Astrocyte of the spinal cord (primary cell): ENCODE data around the gene C16orf96.

ENCODE experiments used
- DNase-seq: peaks from one replicate; pipeline ENCODE4 v3.0.0; 2011; ENCODE audit warnings: low read depth, low spot score
- H3K4me3 ChIP-seq: 2 replicates; pipeline ENCODE4 v1.5.1; 2011; ENCODE audit warnings: low read depth, mild to moderate bottlenecking, low read length, moderate library complexity
- in situ Hi-C: cut with HindIII; loops from 2 replicates; pipeline ENCODE4 v1.10.0; 2017; ENCODE audit warnings: low sequenced_read_pairs
- TF ChIP-seq, protein P1 (sequence below): IDR thresholded peaks from 2 replicates; pipeline ENCODE4 v1.5.1; 2012; ENCODE audit warnings: low read depth, mild to moderate bottlenecking, low read length, inconsistent platforms

Gene C16orf96

DNA sequence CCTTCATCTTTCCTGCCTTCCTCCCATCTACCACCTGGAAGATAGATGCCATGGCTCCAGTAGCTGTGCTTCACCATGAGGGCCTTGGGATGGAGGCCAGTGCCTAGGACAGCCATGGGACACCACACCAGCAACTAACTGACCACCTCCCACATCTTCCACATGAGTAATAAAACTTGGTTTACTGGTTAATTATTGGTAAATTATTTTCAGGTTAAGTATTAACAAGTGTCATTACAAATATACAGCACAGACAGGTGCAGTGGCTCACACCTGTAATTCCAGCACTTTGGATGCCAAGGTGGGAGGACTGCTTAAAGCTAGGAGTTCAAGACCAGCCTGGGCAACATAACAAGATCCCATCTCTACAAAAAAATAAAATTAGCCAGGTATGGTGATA lies 31.6 kb upstream of the C16orf96 start:
- no peak for DNase-seq
- TF ChIP-seq, protein P1, sequence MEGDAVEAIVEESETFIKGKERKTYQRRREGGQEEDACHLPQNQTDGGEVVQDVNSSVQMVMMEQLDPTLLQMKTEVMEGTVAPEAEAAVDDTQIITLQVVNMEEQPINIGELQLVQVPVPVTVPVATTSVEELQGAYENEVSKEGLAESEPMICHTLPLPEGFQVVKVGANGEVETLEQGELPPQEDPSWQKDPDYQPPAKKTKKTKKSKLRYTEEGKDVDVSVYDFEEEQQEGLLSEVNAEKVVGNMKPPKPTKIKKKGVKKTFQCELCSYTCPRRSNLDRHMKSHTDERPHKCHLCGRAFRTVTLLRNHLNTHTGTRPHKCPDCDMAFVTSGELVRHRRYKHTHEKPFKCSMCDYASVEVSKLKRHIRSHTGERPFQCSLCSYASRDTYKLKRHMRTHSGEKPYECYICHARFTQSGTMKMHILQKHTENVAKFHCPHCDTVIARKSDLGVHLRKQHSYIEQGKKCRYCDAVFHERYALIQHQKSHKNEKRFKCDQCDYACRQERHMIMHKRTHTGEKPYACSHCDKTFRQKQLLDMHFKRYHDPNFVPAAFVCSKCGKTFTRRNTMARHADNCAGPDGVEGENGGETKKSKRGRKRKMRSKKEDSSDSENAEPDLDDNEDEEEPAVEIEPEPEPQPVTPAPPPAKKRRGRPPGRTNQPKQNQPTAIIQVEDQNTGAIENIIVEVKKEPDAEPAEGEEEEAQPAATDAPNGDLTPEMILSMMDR = no peak
- no peak overlapping the region for H3K4me3 ChIP-seq
- in situ Hi-C loops = no loop called here

DNA sequence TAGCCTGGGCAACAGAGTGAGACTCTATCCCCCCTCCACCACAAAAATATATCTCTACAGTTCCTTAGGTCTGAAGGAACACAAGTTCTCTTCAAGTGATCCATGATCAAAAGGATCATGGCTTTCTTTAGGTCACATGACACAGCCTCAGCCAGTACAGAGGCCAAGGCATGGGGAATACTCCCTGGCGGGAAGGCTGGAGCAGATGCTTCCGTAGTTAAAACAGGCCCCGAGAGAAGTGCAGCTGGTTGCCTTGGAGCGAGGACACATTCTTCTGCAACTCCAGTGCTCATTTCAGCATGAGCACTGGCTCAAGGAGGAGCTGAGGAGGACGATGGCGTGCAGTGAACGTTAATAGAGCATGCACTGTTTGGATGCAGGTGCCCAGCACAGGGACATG lies 31.1 kb upstream of the C16orf96 start:
- DNase-seq = no peak
- in situ Hi-C loops = no loop called here
- no peak overlapping the region for H3K4me3 ChIP-seq
- TF ChIP-seq, protein P1 = no peak

DNA sequence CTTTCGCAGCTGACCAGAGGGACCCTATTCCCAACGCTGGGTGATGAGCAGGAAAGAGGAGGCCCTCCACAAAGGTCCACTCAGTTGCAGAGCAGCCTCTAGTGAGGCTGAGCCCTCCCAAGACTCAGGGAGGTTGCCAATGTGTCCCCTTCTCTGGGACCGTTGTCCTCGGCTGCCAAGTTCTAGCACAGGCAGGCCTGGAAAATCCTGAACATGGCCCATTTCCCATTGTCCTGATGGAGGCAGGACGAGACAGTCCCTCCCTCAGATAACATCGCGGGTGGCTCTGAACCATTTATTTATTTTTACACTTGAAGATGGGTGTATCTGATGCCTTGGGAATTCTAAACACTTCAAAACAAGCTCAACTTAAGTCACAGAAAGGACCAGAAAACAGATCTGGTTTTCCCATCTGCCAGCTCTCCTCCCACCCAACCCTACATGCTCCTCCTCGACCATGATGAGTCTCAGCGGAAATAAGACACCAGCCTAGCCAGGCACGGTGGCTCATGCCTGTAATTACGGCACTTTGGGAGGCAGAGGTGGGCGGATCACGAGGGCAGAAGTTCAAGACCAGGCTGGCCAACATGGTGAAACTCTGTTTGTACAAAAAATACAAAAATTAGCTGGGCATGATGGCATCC lies 30.4 kb upstream of the C16orf96 start:
- no peak overlapping the region for H3K4me3 ChIP-seq
- TF ChIP-seq, protein P1 = no peak
- in situ Hi-C loops = no loop called here
- DNase-seq = no peak

DNA sequence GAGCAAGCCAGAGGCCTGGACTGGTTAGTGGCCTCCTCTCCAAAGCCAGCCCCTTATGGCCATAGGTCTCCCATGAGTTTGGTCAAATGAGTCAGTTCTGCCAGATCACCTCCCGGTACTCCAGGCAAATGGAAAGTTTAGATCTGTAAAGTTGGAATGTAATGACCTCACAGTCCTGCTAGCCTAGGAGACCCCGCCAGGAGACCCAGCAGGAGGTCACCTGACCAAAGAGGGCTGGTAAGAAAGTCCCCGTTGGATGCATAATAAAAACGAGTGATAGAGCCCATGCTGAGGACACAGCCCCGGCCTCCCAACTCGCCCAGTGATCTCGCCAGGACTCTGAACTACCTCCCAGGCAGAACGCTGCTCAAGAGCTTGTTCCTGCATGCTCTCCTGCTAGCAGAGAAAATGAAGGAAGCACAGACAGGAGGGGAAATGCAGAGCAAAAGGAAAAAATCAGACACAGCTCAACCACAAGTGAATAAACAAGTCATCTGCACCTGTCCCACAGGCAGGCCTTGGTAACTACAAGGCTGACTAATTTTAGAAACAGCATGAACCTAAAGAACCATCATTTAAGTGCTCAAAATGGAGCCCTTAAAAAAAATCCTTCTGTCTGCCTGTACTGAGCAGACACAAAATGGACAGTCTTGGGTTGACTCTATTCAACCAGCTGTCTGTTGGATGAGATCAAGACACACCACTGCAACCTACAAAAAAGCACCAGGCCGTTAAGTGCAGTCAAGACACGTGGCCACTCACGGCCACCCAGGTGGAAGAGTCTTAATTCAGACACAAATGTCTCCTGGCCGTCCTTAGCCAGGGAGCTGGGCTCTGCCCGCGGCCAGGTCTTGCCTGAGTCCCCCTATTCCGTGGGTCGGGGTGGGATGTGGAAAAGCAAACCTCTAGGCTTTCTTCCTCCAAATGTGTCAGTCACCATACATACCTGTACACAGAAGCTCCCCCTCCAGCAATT lies 26.8 kb upstream of the C16orf96 start:
- in situ Hi-C loops = no loop called here
- TF ChIP-seq, protein P1 = no peak
- H3K4me3 ChIP-seq = no peak overlapping the region
- peak; percentile 68 for DNase-seq

DNA sequence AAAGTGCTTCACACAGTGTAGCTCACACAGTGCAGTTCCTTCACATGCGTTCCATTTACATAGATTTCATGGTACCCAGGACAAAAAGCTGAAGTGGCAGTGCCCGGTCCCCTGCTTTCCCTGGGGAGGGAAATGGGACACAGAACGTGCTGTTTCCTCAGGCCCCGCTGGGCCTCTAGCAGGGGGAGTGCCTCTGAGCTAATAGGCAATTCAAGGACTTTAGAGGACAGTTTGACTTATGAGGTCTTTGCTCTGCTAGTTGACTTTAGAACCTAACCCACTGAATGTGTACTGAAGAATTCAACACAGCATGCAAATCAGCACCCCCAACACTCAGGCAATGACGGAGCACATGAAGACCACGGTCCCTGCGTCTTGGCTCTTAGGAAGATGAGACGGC lies 24.3 kb upstream of the C16orf96 start:
- DNase-seq = no peak
- H3K4me3 ChIP-seq = no peak overlapping the region
- TF ChIP-seq, protein P1 = no peak
- in situ Hi-C loops = no loop called here

DNA sequence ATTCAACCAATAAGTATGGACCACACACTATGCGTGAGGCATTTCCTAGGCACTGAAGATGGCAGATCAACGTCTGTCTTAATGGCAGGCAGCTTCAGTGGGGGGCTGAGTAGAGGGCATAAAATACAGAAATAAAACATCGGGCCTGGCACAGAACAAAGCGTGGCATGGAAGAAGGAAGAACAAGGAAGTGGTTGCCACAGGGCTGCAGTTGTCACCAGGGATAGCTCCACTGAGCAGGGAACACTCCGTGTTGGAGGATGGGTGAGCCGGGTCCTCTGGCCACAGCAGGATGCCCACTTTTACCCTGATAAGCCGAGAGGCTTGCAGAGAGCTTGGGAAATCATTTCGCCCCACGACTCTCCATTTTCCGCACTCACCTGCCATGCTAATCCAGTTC lies 23.9 kb upstream of the C16orf96 start:
- TF ChIP-seq, protein P1 = no peak
- in situ Hi-C loops = no loop called here
- no peak overlapping the region for H3K4me3 ChIP-seq
- DNase-seq = no peak
